Measurements from ENCODE around the gene PCGF3.

The PCGF3 gene

GRCh38 chr4:742096-742741 is 36.6 kb downstream of the PCGF3 start:
- CTCF ChIA-PET: interaction anchor here (0.6 to 2.7 kb wide), 18 partner anchors 7 to 245 kb away, joined by 3 to 18 read pairs (median 4); partner anchors contain the start of gene IDUA
- no peaks in the 10 kb centered on the region for H3K4me1 ChIP-seq (ENCODE audit: control extremely low read depth in 1 of 4, control insufficient read depth in 4 of 4, insufficient read depth in 4 of 4, low read length in 3 of 4)
- H3K27ac ChIP-seq (ENCODE audit: insufficient read depth in 1 of 2, low read depth in 1 of 2, low read length in 2 of 2, poor library complexity in 1 of 2, severe bottlenecking in 2 of 2): no peak overlapping the region
- H3K36me3 ChIP-seq (ENCODE audit: control insufficient read depth in 4 of 4, insufficient read depth in 4 of 4, low read length in 3 of 4): peaks cover 11 to 53% (median 30%) of the 10 kb centered on the region in 4 experiments
- no peak for DNase-seq
- POLR2A ChIA-PET: no interaction called here
- 92% methylated on average over 15 of the region's 21 CpGs for whole genome bisulfite sequencing (ENCODE audit: insufficient coverage)
- no peaks in the 10 kb centered on the region for H3K9me3 ChIP-seq (ENCODE audit: control extremely low read depth in 1 of 5, control insufficient read depth in 4 of 5, insufficient read depth in 2 of 5, low read depth in 1 of 5, low read length in 4 of 5)
- H3K4me3 ChIP-seq (ENCODE audit: control insufficient read depth in 1 of 7, extremely low read depth in 1 of 7, insufficient read depth in 4 of 7, low read depth in 2 of 7, low read length in 6 of 7): no peak overlapping the region
- no peaks in the 10 kb centered on the region for H3K27me3 ChIP-seq (replicated peaks in 2 of 5; ENCODE audit: control insufficient read depth in 4 of 5, insufficient read depth in 5 of 5, low read length in 4 of 5)

DNA sequence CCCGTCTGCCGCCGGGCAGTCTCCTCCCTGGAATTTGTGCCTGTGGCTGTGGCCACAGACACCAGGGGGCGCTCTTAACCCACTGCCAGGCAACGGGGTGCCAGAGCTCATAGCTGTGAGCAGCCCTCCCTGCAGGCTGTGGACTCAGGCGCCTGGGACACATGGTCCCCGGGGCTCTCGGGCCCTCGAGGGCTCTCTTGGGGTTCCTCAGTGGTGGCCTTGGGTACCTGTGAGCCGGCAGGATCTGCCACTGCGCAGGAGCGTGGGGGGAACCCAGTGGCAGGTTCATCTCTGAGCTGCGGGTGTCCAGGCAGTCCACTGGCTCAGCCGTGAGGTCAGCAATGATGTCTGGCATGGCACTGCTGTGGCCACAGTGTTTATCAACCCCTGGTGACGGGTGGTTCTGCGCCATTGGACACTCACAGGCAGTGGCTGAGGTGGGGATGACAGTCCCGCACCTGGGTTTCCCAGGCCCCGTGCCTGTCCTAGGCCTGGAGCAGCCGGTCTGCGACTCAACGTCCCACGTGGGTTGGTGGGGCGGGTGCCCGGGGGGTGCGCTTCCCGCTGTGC is 37.2 kb downstream of the PCGF3 start:
- CTCF ChIA-PET: interaction anchor here (0.8 to 2.7 kb wide), 16 partner anchors 8 to 244 kb away, joined by 3 to 18 read pairs (median 4); partner anchors contain the start of gene IDUA
- Histone ChIP-seq H3K27ac (ENCODE audit: insufficient read depth in 1 of 2, low read depth in 1 of 2, low read length in 2 of 2, poor library complexity in 1 of 2, severe bottlenecking in 2 of 2) (no peak overlapping the region), H3K36me3 (ENCODE audit: control insufficient read depth in 4 of 4, insufficient read depth in 4 of 4, low read length in 3 of 4) (peaks cover 9 to 49% (median 30%) of the 10 kb centered on the region in 4 experiments), H3K9me3 (ENCODE audit: control extremely low read depth in 1 of 5, control insufficient read depth in 4 of 5, insufficient read depth in 2 of 5, low read depth in 1 of 5, low read length in 4 of 5) (no peaks in the 10 kb centered on the region), H3K4me1 (ENCODE audit: control extremely low read depth in 1 of 4, control insufficient read depth in 4 of 4, insufficient read depth in 4 of 4, low read length in 3 of 4) (no peaks in the 10 kb centered on the region), H3K27me3 (replicated peaks in 2 of 5; ENCODE audit: control insufficient read depth in 4 of 5, insufficient read depth in 5 of 5, low read length in 4 of 5) (no peaks in the 10 kb centered on the region), H3K4me3 (ENCODE audit: control insufficient read depth in 1 of 7, extremely low read depth in 1 of 7, insufficient read depth in 4 of 7, low read depth in 2 of 7, low read length in 6 of 7) (no peak overlapping the region)
- DNase-seq: peak; percentile 36 to 72 (median 63)
- 84% methylated on average over 20 of the region's 26 CpGs for WGBS (ENCODE audit: insufficient coverage)
- POLR2A ChIA-PET: no interaction called here

DNA sequence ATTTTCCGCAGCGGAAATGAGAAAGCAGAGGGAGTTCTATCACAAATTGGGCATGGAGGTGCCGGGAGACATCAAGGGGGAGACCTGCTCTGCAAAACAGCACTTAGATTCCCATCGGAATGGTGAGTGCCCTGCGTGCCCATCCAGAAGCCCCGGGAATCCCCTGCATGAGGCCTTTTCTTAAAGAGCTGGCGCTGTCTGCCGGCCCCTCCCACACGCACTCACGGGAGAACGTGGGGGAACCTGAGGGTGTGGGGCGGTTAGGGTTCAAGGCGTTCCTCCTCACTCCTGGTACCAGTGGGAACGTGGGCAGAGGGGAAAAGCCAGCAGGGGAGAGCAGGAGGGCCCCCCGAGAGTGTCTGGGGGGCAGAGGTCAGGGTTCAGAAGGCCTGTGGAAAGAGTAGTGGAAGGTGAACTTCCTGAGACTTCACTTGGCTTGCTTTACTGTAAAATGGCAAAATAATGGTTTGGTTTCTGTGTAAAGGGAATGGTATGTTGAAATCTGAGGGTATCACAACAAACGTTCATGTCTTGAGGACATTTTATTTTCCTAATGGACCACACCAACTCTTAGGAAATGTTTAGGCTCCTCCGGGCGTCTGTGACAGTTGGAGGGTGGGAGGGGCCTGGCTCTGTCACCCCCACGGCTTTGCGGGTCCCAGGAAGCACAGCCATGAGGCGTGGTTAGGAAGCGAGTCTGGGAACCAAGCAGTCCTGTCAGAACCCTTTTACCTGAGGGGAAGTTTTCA is 38.0 kb downstream of the PCGF3 start:
- 87% methylated on average over 21 of the region's 22 CpGs for WGBS (ENCODE audit: insufficient coverage)
- no peaks in the 10 kb centered on the region for H3K4me1 ChIP-seq (ENCODE audit: control extremely low read depth in 1 of 4, control insufficient read depth in 4 of 4, insufficient read depth in 4 of 4, low read length in 3 of 4)

DNA sequence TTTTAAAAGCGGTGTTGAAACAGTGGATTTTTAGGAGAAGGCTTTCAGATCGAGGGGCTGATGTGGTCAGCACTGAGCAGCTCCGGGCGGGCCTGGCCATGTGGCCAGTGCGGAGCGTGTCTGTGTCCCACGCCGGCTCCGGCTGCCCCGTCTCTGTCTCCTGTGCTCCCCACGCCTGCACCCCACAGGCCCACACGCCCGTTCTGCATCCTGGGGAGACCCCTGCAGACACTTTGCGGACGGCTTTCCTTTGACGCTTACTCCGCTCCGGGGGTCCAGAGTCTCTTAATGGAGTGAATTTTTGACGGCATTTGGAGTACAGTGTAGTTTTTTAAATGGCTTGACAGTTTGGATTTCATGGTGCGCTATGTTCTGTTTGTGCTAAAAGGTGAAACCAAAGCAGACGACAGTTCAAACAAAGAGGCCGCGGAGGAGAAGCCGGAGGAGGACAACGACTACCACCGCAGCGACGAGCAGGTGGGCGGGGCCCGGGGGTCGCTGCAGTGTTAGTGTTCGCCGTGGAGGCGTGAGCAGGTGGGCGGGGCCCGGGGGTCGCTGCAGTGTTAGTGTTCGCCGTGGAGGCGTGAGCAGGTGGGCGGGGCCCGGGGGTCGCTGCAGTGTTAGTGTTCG is 38.7 kb downstream of the PCGF3 start:
- Histone ChIP-seq H3K9me3 (ENCODE audit: control extremely low read depth in 1 of 5, control insufficient read depth in 4 of 5, insufficient read depth in 2 of 5, low read depth in 1 of 5, low read length in 4 of 5) (no peaks in the 10 kb centered on the region), H3K4me3 (ENCODE audit: control insufficient read depth in 1 of 7, extremely low read depth in 1 of 7, insufficient read depth in 4 of 7, low read depth in 2 of 7, low read length in 6 of 7) (no peak overlapping the region), H3K4me1 (ENCODE audit: control extremely low read depth in 1 of 4, control insufficient read depth in 4 of 4, insufficient read depth in 4 of 4, low read length in 3 of 4) (no peaks in the 10 kb centered on the region), H3K27ac (ENCODE audit: insufficient read depth in 1 of 2, low read depth in 1 of 2, low read length in 2 of 2, poor library complexity in 1 of 2, severe bottlenecking in 2 of 2) (no peak overlapping the region), H3K36me3 (ENCODE audit: control insufficient read depth in 4 of 4, insufficient read depth in 4 of 4, low read length in 3 of 4) (peaks cover 12 to 51% (median 32%) of the 10 kb centered on the region in 4 experiments), H3K27me3 (replicated peaks in 2 of 5; ENCODE audit: control insufficient read depth in 4 of 5, insufficient read depth in 5 of 5, low read length in 4 of 5) (no peaks in the 10 kb centered on the region)
- POLR2A ChIA-PET: no interaction called here
- 95% methylated on average over 18 of the region's 44 CpGs for WGBS (ENCODE audit: insufficient coverage)
- DNase-seq: no peak
- CTCF ChIA-PET: no interaction called here

More for the DNA sequence above, 38.0 kb downstream of the PCGF3 start:
- peaks cover 12 to 50% (median 34%) of the 10 kb centered on the region in 4 experiments for H3K36me3 ChIP-seq (ENCODE audit: control insufficient read depth in 4 of 4, insufficient read depth in 4 of 4, low read length in 3 of 4)
- no peak overlapping the region for H3K4me3 ChIP-seq (ENCODE audit: control insufficient read depth in 1 of 7, extremely low read depth in 1 of 7, insufficient read depth in 4 of 7, low read depth in 2 of 7, low read length in 6 of 7)
- no peaks in the 10 kb centered on the region for H3K9me3 ChIP-seq (ENCODE audit: control extremely low read depth in 1 of 5, control insufficient read depth in 4 of 5, insufficient read depth in 2 of 5, low read depth in 1 of 5, low read length in 4 of 5)
- ChIA-PET CTCF (interaction anchor here (0.8 to 2.5 kb wide), 6 partner anchors 9 to 153 kb away, joined by 3 to 5 read pairs (median 3); no protein-coding TSS in a partner anchor), POLR2A (no interaction called here)
- H3K27ac ChIP-seq (ENCODE audit: insufficient read depth in 1 of 2, low read depth in 1 of 2, low read length in 2 of 2, poor library complexity in 1 of 2, severe bottlenecking in 2 of 2): no peak overlapping the region
- no peak for DNase-seq
- H3K27me3 ChIP-seq (replicated peaks in 2 of 5; ENCODE audit: control insufficient read depth in 4 of 5, insufficient read depth in 5 of 5, low read length in 4 of 5): no peaks in the 10 kb centered on the region

DNA sequence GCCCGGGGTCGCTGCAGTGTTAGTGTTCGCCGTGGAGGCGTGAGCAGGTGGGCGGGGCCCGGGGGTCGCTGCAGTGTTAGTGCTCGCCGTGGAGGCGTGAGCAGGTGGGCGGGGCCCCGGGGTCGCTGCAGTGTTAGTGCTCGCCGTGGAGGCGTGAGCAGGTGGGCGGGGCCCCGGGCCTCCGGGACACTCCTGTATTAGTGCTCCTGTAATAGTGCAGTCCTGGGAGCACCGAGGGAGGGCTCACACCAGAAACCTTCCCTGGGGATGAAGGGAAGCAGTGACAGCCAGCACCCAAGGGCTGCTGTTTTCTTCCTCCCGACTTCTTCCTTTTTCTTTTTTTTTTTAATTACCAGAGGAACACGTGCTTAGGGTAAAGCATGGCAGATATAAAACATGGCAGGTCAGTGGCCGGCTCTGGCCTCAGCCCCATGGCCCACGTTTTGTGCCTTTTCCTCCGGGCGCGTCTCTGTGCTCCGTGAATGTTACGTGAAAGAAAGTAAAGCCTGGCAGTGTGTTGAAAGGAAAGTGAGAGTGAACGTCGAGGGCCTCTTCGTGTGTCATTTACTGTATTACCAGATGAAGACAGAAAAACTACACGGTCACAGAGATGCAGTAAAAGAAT is 42.0 kb downstream of the PCGF3 start:
- peaks cover 6 to 54% (median 46%) of the 10 kb centered on the region in 4 experiments for H3K36me3 ChIP-seq (ENCODE audit: control insufficient read depth in 4 of 4, insufficient read depth in 4 of 4, low read length in 3 of 4)
- WGBS (ENCODE audit: insufficient coverage): 98% methylated on average over 14 of the region's 34 CpGs

GRCh38 chr4:748461-748860 is 42.8 kb downstream of the PCGF3 start:
- ChIA-PET POLR2A (interaction anchor here (0.7 kb wide), 1 partner anchor 142 kb away, joined by 3 read pairs; no protein-coding TSS in a partner anchor), CTCF (no interaction called here)
- Histone ChIP-seq H3K9me3 (ENCODE audit: control extremely low read depth in 1 of 5, control insufficient read depth in 4 of 5, insufficient read depth in 2 of 5, low read depth in 1 of 5, low read length in 4 of 5) (no peaks in the 10 kb centered on the region), H3K4me3 (ENCODE audit: control insufficient read depth in 1 of 7, extremely low read depth in 1 of 7, insufficient read depth in 4 of 7, low read depth in 2 of 7, low read length in 6 of 7) (no peak overlapping the region), H3K36me3 (ENCODE audit: control insufficient read depth in 4 of 4, insufficient read depth in 4 of 4, low read length in 3 of 4) (peaks cover 6 to 52% (median 48%) of the 10 kb centered on the region in 4 experiments), H3K4me1 (ENCODE audit: control extremely low read depth in 1 of 4, control insufficient read depth in 4 of 4, insufficient read depth in 4 of 4, low read length in 3 of 4) (no peaks in the 10 kb centered on the region), H3K27ac (ENCODE audit: insufficient read depth in 1 of 2, low read depth in 1 of 2, low read length in 2 of 2, poor library complexity in 1 of 2, severe bottlenecking in 2 of 2) (no peak overlapping the region), H3K27me3 (replicated peaks in 2 of 5; ENCODE audit: control insufficient read depth in 4 of 5, insufficient read depth in 5 of 5, low read length in 4 of 5) (no peaks in the 10 kb centered on the region)
- WGBS (ENCODE audit: insufficient coverage): 95% methylated on average over 16 of the region's 19 CpGs
- no peak for DNase-seq

More for the DNA sequence above, 42.0 kb downstream of the PCGF3 start:
- Histone ChIP-seq H3K9me3 (ENCODE audit: control extremely low read depth in 1 of 5, control insufficient read depth in 4 of 5, insufficient read depth in 2 of 5, low read depth in 1 of 5, low read length in 4 of 5) (no peaks in the 10 kb centered on the region), H3K27ac (ENCODE audit: insufficient read depth in 1 of 2, low read depth in 1 of 2, low read length in 2 of 2, poor library complexity in 1 of 2, severe bottlenecking in 2 of 2) (no peak overlapping the region), H3K4me1 (ENCODE audit: control extremely low read depth in 1 of 4, control insufficient read depth in 4 of 4, insufficient read depth in 4 of 4, low read length in 3 of 4) (no peaks in the 10 kb centered on the region), H3K27me3 (replicated peaks in 2 of 5; ENCODE audit: control insufficient read depth in 4 of 5, insufficient read depth in 5 of 5, low read length in 4 of 5) (no peaks in the 10 kb centered on the region), H3K4me3 (ENCODE audit: control insufficient read depth in 1 of 7, extremely low read depth in 1 of 7, insufficient read depth in 4 of 7, low read depth in 2 of 7, low read length in 6 of 7) (no peak overlapping the region)
- CTCF ChIA-PET: no interaction called here
- POLR2A ChIA-PET: no interaction called here
- DNase-seq: no peak

Measured in common myeloid progenitor, CD34-positive (primary cell).